Epithelial cell of proximal tubule (primary cell): ENCODE measurements around the gene BAIAP2. TPM values are rescaled to one million over a fixed set of nuclear protein-coding genes. Genes with fewer than 3 reads are reported as not detected.
"Not testable (repeated sequence)": the region's sequence is repeated elsewhere in the genome, so short reads cannot be mapped to it uniquely, and the experiment has no call there.

Experiments
- DNase-seq: peaks from one replicate; pipeline ENCODE4 v3.0.0-alpha.2; 2011; ENCODE audit warnings: low read depth
- H3K4me3 ChIP-seq: 2 replicates; pipeline ENCODE4 v1.5.1; 2011; ENCODE audit warnings: low read depth, mild to moderate bottlenecking, low read length
- total RNA-seq: library from RNA; depleted of rRNA; stranded (reverse); fragments of >200 nt; gene quantifications from 2 replicates; pipeline ENCODE4 v1.2.3, GENCODE V29; 2015
- TF ChIP-seq, protein P1 (sequence below): conservative IDR thresholded peaks from 2 replicates; pipeline ENCODE4 v1.5.1; 2012; ENCODE audit warnings: low read depth, mild to moderate bottlenecking, low read length

BAIAP2 gene
- total RNA-seq, 1 donor from 2014 or later = 44.0 TPM

DNA sequence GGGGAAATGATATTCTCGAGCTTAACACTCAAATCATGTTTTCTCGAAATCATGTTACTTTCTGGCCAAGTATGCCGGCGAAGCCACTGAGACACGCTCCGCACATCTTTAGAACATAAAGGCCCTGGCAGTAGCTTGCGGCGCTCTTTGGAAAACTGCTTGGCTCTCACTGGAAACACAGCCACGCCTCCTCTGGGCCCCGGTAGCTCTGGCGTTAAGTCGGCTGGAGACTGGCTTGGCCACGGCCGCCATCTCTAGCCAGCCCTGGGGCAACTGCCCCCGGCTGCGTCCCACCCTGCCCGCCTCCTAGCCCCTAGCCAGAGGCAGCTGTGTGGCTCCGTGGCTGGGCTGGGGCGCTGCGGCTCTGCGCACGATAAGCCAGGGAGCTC, 9.2 kb upstream of the BAIAP2 start:
- H3K4me3 ChIP-seq = no peak overlapping the region
- DNase-seq = no peak
- TF ChIP-seq, protein P1, sequence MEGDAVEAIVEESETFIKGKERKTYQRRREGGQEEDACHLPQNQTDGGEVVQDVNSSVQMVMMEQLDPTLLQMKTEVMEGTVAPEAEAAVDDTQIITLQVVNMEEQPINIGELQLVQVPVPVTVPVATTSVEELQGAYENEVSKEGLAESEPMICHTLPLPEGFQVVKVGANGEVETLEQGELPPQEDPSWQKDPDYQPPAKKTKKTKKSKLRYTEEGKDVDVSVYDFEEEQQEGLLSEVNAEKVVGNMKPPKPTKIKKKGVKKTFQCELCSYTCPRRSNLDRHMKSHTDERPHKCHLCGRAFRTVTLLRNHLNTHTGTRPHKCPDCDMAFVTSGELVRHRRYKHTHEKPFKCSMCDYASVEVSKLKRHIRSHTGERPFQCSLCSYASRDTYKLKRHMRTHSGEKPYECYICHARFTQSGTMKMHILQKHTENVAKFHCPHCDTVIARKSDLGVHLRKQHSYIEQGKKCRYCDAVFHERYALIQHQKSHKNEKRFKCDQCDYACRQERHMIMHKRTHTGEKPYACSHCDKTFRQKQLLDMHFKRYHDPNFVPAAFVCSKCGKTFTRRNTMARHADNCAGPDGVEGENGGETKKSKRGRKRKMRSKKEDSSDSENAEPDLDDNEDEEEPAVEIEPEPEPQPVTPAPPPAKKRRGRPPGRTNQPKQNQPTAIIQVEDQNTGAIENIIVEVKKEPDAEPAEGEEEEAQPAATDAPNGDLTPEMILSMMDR = no peak

GRCh38 chr17:81026266-81027036, 8.5 kb upstream of the BAIAP2 start:
- no peak for DNase-seq
- H3K4me3 ChIP-seq = no peak overlapping the region
- TF ChIP-seq, protein P1 = no peak

- H3K4me3 ChIP-seq = no peak overlapping the region
- DNase-seq = no peak
- TF ChIP-seq, protein P1 = no peak
These were observed 7.9 kb upstream of the BAIAP2 start for GRCh38 chr17:81027038-81027437.

GRCh38 chr17:81027591-81028505, 7.1 kb upstream of the BAIAP2 start:
- DNase-seq = no peak
- H3K4me3 ChIP-seq = no peak overlapping the region
- TF ChIP-seq, protein P1 = no peak

DNA sequence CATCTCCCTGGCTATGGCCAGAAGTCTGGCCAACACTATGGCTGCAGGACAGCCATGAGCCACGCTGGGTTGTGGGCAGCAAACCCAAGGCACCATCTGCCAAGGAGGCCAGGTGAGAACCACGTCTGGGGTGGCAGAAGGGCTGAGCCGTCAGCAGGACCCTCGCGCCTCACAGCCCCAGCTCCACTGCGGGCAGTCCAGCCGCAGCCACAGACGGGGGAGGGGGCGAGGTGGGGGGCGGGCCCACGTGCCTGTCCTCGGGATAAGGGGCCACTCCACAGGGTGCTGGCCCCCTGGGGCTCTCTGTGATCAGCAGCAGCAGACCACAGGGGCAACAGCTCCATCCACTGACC, 6.5 kb upstream of the BAIAP2 start:
- no peak for DNase-seq
- H3K4me3 ChIP-seq = no peak overlapping the region
- TF ChIP-seq, protein P1 = no peak

DNA sequence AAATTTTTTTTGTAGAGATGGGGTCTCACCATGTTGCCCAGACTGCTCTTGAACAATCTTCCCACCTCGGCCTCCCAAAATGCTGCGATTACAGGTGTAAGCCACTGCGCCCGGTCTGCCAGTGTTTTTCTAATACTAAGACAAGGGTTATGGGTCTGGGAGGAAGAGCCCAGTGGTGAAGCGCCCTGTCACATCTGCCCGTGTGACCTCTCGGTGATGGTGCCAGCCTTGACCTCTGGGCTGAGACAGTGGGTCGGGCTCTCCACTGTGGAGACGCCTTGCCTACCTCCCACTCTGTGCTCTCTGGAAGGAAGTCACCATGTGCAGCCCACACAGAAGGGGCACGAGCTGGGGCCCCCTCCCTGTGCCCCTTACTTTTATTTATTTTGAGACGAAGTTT, 5.1 kb upstream of the BAIAP2 start:
- H3K4me3 ChIP-seq = no peak overlapping the region
- DNase-seq = no peak
- TF ChIP-seq, protein P1 = no peak

DNA sequence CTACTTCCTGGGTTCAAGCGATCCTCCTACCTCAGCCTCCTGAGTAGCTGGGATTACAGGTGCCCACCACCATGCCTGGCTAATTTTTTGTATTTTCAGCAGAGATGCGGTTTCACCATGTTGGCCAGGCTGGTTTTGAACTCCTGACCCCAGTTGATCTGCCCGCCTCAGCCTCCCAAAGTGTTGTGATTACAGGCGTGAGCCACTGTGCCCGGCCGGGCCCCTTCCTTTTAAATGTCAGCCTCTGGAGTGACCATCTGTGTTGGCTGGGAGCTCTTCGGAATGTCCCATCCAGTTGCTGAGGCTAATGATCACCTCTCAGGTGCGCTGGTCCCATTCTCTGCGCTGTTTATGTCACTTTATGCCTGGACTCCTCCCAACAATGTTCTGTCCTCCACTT, 4.6 kb upstream of the BAIAP2 start:
- H3K4me3 ChIP-seq, DNase-seq: not testable (repeated sequence)
